A549 (cell line): ENCODE measurements around the gene GPR176. TPM values are rescaled to one million over a fixed set of nuclear protein-coding genes. Genes with fewer than 3 reads are reported as not detected.

Source experiments
- ATAC-seq, 2 experiments: fragments of 200-7000 bp in 1 of 2; fragments of >200 bp in 1 of 2; cut with Nextera tagmentation in 1 of 2; cut with Tn5 transposase in 1 of 2; 3 replicates each; pipeline versions ENCODE4 v1.8.0 to v1.9.1; 2018 to 2020; ENCODE audit warnings: mild to moderate bottlenecking in 1 of 2, moderate library complexity in 1 of 2
- CTCF ChIA-PET: fragments of 300-600 bp; sonication (Branson Sonifier 250); formaldehyde crosslinking; extraction: SDS; loops from one replicate; lab custom pipeline; 2021; ENCODE audit warnings: antibody characterized with exemption, inconsistent platforms; lab: Yijun Ruan, JAX
- POLR2A ChIA-PET: fragments of 350-600 bp; formaldehyde crosslinking; extraction: SDS; loops from one replicate; lab custom pipeline; 2021; ENCODE audit warnings: antibody characterized with exemption, inconsistent platforms; lab: Yijun Ruan, JAX
- DNase-seq, 2 experiments: peaks; one replicate each; pipeline versions ENCODE4 v3.0.0 to v3.0.0-alpha.2; 2011 to 2016; ENCODE audit warnings: low read depth in 1 of 2, low spot score in 1 of 2
- FAIRE-seq: peaks from 2 replicates; lab custom pipeline; 2011; peaks lifted over from hg19 to GRCh38; lab: Jason Lieb, UNC
- H3K27ac ChIP-seq, 2 experiments: fragments of >200 bp; sonication (Bioruptor Twin); formaldehyde crosslinking; 3 replicates each; pipeline ENCODE4 v1.5.1; 2016 to 2017
- H3K4me1 ChIP-seq: fragments of >200 bp; sonication (Bioruptor Twin); formaldehyde crosslinking; 3 replicates; pipeline ENCODE4 v1.6.1; 2016
- H3K4me2 ChIP-seq: fragments of >200 bp; sonication (Bioruptor Twin); formaldehyde crosslinking; 3 replicates; pipeline ENCODE4 v1.6.1; 2016
- H3K4me3 ChIP-seq: fragments of >200 bp; sonication (Bioruptor Twin); formaldehyde crosslinking; 3 replicates; pipeline ENCODE4 v1.5.1; 2016
- H3K9me3 ChIP-seq: fragments of >200 bp; sonication (Bioruptor Twin); formaldehyde crosslinking; 3 replicates; pipeline ENCODE4 v1.6.1; 2016
- CBX2 ChIP-seq: fragments of 200-600 bp; sonication (generic); IDR thresholded peaks from 2 replicates; pipeline ENCODE4 v1.6.1; 2016; ENCODE audit warnings: low read depth, mild to moderate bottlenecking, borderline replicate concordance
- CBX8 ChIP-seq: fragments of 200-600 bp; sonication (generic); IDR thresholded peaks from 2 replicates; pipeline ENCODE4 v1.6.1; 2016
- CEBPB ChIP-seq, 2 experiments: fragments of >200 bp in 1 of 2; sonication (Bioruptor Twin) in 1 of 2; formaldehyde crosslinking in 1 of 2; IDR thresholded peaks; 2 replicates each; pipeline ENCODE4 v1.6.1; 2012 to 2016
- CHD4 ChIP-seq: fragments of 200-600 bp; sonication (generic); IDR thresholded peaks from 2 replicates; pipeline ENCODE4 v1.6.1; 2016; ENCODE audit warnings: antibody characterized with exemption, mild to moderate bottlenecking, borderline replicate concordance
- CTCF ChIP-seq: fragments of >200 bp; sonication (Bioruptor Twin); formaldehyde crosslinking; IDR thresholded peaks from 3 replicates; pipeline ENCODE4 v1.5.1; 2016
- E2F6 ChIP-seq: IDR thresholded peaks from 2 replicates; pipeline ENCODE4 v1.6.1; 2012; ENCODE audit warnings: low read depth, borderline replicate concordance
- EHMT2 ChIP-seq: fragments of 200-600 bp; sonication (generic); IDR thresholded peaks from 2 replicates; pipeline ENCODE4 v1.6.1; 2016; ENCODE audit warnings: antibody characterized with exemption, low read depth, mild to moderate bottlenecking, moderate library complexity
- EP300 ChIP-seq, 2 experiments: fragments of >200 bp; sonication (Bioruptor Twin); formaldehyde crosslinking; IDR thresholded peaks; 2 replicates in 1 of 2; 3 replicates in 1 of 2; pipeline ENCODE4 v1.6.1; 2016 to 2017
- ESRRA ChIP-seq: fragments of 150-350 bp; IDR thresholded peaks from 2 replicates; pipeline ENCODE4 v1.6.1; 2014; ENCODE audit warnings: mild to moderate bottlenecking, low read length, borderline replicate concordance
- HDAC2 ChIP-seq: fragments of 200-600 bp; sonication (generic); IDR thresholded peaks from 2 replicates; pipeline ENCODE4 v1.6.1; 2016
- HES2 ChIP-seq: fragments of >200 bp; sonication (Bioruptor Twin); formaldehyde crosslinking; IDR thresholded peaks from 2 replicates; pipeline ENCODE4 v1.6.1; 2016
- HOXB5 ChIP-seq: fragments of 250-450 bp; sonication (Bioruptor Pico); IDR thresholded peaks from 2 replicates; pipeline ENCODE4 v1.5.0; 2020; ENCODE audit warnings: mild to moderate bottlenecking, moderate library complexity
- JUN ChIP-seq, 2 experiments: fragments of >200 bp; sonication (Bioruptor Twin); formaldehyde crosslinking; IDR thresholded peaks; 2 replicates in 1 of 2; 3 replicates in 1 of 2; pipeline ENCODE4 v1.6.1; 2016 to 2017
- KDM5A ChIP-seq: fragments of 200-600 bp; sonication (generic); IDR thresholded peaks from 2 replicates; pipeline ENCODE4 v1.6.1; 2016; ENCODE audit warnings: antibody characterized with exemption, mild to moderate bottlenecking
- NFE2L2 ChIP-seq: fragments of 150-350 bp; conservative IDR thresholded peaks from 2 replicates; pipeline ENCODE4 v1.6.1; 2014; ENCODE audit warnings: low read length
- PBX3 ChIP-seq: IDR thresholded peaks from 2 replicates; pipeline ENCODE4 v1.6.1; 2012
- POLR2A ChIP-seq: IDR thresholded peaks from 2 replicates; pipeline ENCODE4 v1.6.1; 2012; ENCODE audit warnings: mild to moderate bottlenecking, low read length
- RAD21 ChIP-seq, 2 experiments: fragments of >200 bp in 1 of 2; sonication (Bioruptor Twin) in 1 of 2; formaldehyde crosslinking in 1 of 2; IDR thresholded peaks in 1 of 2; conservative IDR thresholded peaks in 1 of 2; 2 replicates in 1 of 2; 3 replicates in 1 of 2; pipeline ENCODE4 v1.6.1; 2012 to 2018; ENCODE audit warnings: inconsistent platforms in 1 of 2
- RARB ChIP-seq: fragments of 250-450 bp; sonication (Bioruptor Pico); IDR thresholded peaks from 2 replicates; pipeline ENCODE4 v1.8.0; 2021; ENCODE audit warnings: mild to moderate bottlenecking, moderate library complexity
- RCOR1 ChIP-seq: fragments of 150-350 bp; IDR thresholded peaks from 2 replicates; pipeline ENCODE4 v1.6.1; 2014; ENCODE audit warnings: antibody characterized with exemption, low read length, low read depth
- SMC3 ChIP-seq: fragments of >200 bp; sonication (Bioruptor Twin); formaldehyde crosslinking; IDR thresholded peaks from 3 replicates; pipeline ENCODE4 v1.6.1; 2018; ENCODE audit warnings: inconsistent platforms
- SREBF2 ChIP-seq: fragments of 450-650 bp; IDR thresholded peaks from 2 replicates; pipeline ENCODE4 v1.6.1; 2014; ENCODE audit warnings: mild to moderate bottlenecking, moderate library complexity
- TFCP2L1 ChIP-seq: fragments of 250-450 bp; sonication (Bioruptor Pico); IDR thresholded peaks from 2 replicates; pipeline ENCODE4 v1.5.0; 2021; ENCODE audit warnings: mild to moderate bottlenecking
- WGBS: methylation state at CpG from one replicate; pipeline ENCODE4 v1.1.6; 2017; ENCODE audit errors: missing lambda C conversion rate; 5-methylcytosine and 5-hydroxymethylcytosine counted together
- polyA plus RNA-seq, 4 experiments: library from polyadenylated mRNA; depleted of rRNA in 3 of 4; stranded (reverse); fragments of >200 nt; fragmentation: RNase III in 1 of 4; extraction: RNeasy Plus Mini Kit Qiagen cat#74134 plus additional on column Dnase treatment in 1 of 4; gene quantifications; 2 replicates in 3 of 4; 3 replicates in 1 of 4; pipeline ENCODE4 v1.2.3, GENCODE V29; 2011 to 2017

GPR176 gene
- polyA plus RNA-seq, 2 of the 4 experiments (the other 2 are of a cell fraction), result 1.5 to 8.1 TPM

- peaks cover under 1% of the 10 kb centered on the region; the same call in 1 of the 3 replicates for H3K9me3 ChIP-seq
- WGBS, result 3% methylated on average over 5 of the region's 5 CpGs
- peaks cover 15% of the 10 kb centered on the region; the same call in 2 of the 3 replicates for H3K4me1 ChIP-seq
- TF ChIP-seq RCOR1 (no peak), SMC3 (peak; percentile 53; the same call in 2 of the 3 replicates), JUN (IDR thresholded peaks at IDR 0.05) (no peak), RARB (CRISPR knock-in tag) (no peak), TFCP2L1 (no peak), KDM5A (no peak), SREBF2 (no peak), RAD21 (conservative IDR thresholded peaks at IDR 0.05 in 1 of 2, IDR thresholded peaks at IDR 0.05 in 1 of 2) (peak; percentile 61 to 69), CEBPB (IDR thresholded peaks at IDR 0.05) (no peak), POLR2A (no peak), ESRRA (no peak), PBX3 (no peak), HDAC2 (no peak), NFE2L2 (no peak), HES2 (no peak), EHMT2 (no peak), EP300 (IDR thresholded peaks at IDR 0.05) (no peak), CTCF (peak; percentile 63)
- TF ChIP-seq, all 56 proteins: peak for 3
- ChIA-PET CTCF (interaction anchor here (0.9 to 1.6 kb wide), 6 partner anchors 11 to 488 kb away, joined by 3 to 15 read pairs (median 4); no protein-coding TSS in a partner anchor), POLR2A (no interaction called here)
- H3K27ac ChIP-seq, result no peak overlapping the region
- DNase-seq, result peak; percentile 21 to 44
- no peak for ATAC-seq
- no peak for FAIRE-seq
- no peak overlapping the region for H3K4me2 ChIP-seq
- H3K4me3 ChIP-seq, result no peak overlapping the region
Measured at GRCh38 chr15:39786447-39787056, 133.5 kb downstream of the GPR176 start.

- Histone ChIP-seq H3K9me3 (peaks cover 4% of the 10 kb centered on the region; the same call in 1 of the 3 replicates), H3K4me2 (no peak overlapping the region), H3K4me1 (peaks cover 15% of the 10 kb centered on the region; the same call in 2 of the 3 replicates)
- CTCF ChIA-PET, result interaction anchor here (0.7 to 1.6 kb wide), 7 partner anchors 13 to 489 kb away, joined by 3 to 15 read pairs (median 3); no protein-coding TSS in a partner anchor
- ATAC-seq, result no peak
- WGBS, result 78% methylated on average over 7 of the region's 7 CpGs
- no peak for DNase-seq
- TF ChIP-seq E2F6, result no peak
- TF ChIP-seq HES2, result no peak
- no peak for TF ChIP-seq CBX2
- no peak for TF ChIP-seq CBX8
- TF ChIP-seq HOXB5 (CRISPR knock-in tag), result no peak
- no peak for TF ChIP-seq TFCP2L1
- TF ChIP-seq EP300 (IDR thresholded peaks at IDR 0.05), result no peak
- no peak for TF ChIP-seq CHD4
- no peak for TF ChIP-seq RAD21 (conservative IDR thresholded peaks at IDR 0.05 in 1 of 2, IDR thresholded peaks at IDR 0.05 in 1 of 2)
- TF ChIP-seq, all 56 proteins: peak for 0
- Histone ChIP-seq H3K4me3 (no peak overlapping the region), H3K27ac (no peak overlapping the region)
- POLR2A ChIA-PET, result interaction anchor here (1.1 kb wide), 1 partner anchor 147 kb away, joined by 3 read pairs; no protein-coding TSS in a partner anchor
- FAIRE-seq, result no peak
Measured at GRCh38 chr15:39785841-39786240, 134.2 kb downstream of the GPR176 start.
